OCI-LY1 (cell line): Measurements from ENCODE around the gene KSR1.

Experiments
- H2AFZ ChIP-seq: fragments of 200-600 bp; sonication (generic), shearing (Covaris generic); 2 replicates; pipeline ENCODE4 v1.6.0; 2014; ENCODE audit warnings: antibody characterized with exemption, mild to moderate bottlenecking, low read length
- H3F3A ChIP-seq: fragments of 200-600 bp; sonication (generic), shearing (Covaris generic); 2 replicates; pipeline ENCODE4 v1.6.0; 2014; ENCODE audit warnings: mild to moderate bottlenecking, antibody characterized with exemption, low read length, moderate library complexity; ENCODE audit not compliant: insufficient read depth
- H3K27ac ChIP-seq: fragments of 200-600 bp; sonication (generic); 2 replicates; pipeline ENCODE4 v1.5.1; 2014; ENCODE audit warnings: low read length, mixed run types, mild to moderate bottlenecking, low read depth; ENCODE audit not compliant: poor library complexity, severe bottlenecking
- H3K27me3 ChIP-seq: fragments of 200-600 bp; sonication (generic); 2 replicates; pipeline ENCODE4 v1.6.0; 2014; ENCODE audit warnings: antibody characterized with exemption, mild to moderate bottlenecking, low read length, moderate library complexity; ENCODE audit not compliant: insufficient read depth
- H3K36me3 ChIP-seq: fragments of 200-600 bp; sonication (generic); 2 replicates; pipeline ENCODE4 v1.6.1; 2014; ENCODE audit warnings: mild to moderate bottlenecking, antibody characterized with exemption, low read length, moderate library complexity, mixed read lengths; ENCODE audit not compliant: insufficient read depth
- H3K4me1 ChIP-seq: fragments of 200-600 bp; sonication (generic); 2 replicates; pipeline ENCODE4 v1.5.1; 2014; ENCODE audit warnings: mild to moderate bottlenecking, low read length, moderate library complexity; ENCODE audit not compliant: insufficient read depth, severe bottlenecking
- H3K4me2 ChIP-seq: fragments of 200-600 bp; sonication (generic), shearing (Covaris generic); 2 replicates; pipeline ENCODE4 v1.6.1; 2014; ENCODE audit warnings: low read length
- H3K4me3 ChIP-seq: fragments of 200-600 bp; sonication (generic); 2 replicates; pipeline ENCODE4 v1.5.1; 2014; ENCODE audit warnings: low read length, low read depth, mild to moderate bottlenecking, mixed read lengths; ENCODE audit not compliant: poor library complexity, severe bottlenecking
- H3K79me2 ChIP-seq: fragments of 200-600 bp; shearing (Covaris generic); 2 replicates; pipeline ENCODE4 v1.6.1; 2016; ENCODE audit warnings: mixed run types, low read length, mixed read lengths; ENCODE audit not compliant: insufficient read depth
- H3K9ac ChIP-seq: fragments of 200-600 bp; sonication (generic), shearing (Covaris generic); 2 replicates; pipeline ENCODE4 v1.6.1; 2014; ENCODE audit warnings: mild to moderate bottlenecking, low read length, mixed read lengths
- H3K9me2 ChIP-seq: fragments of 200-600 bp; sonication (generic), shearing (Covaris generic); 2 replicates; pipeline ENCODE4 v1.6.1; 2014; ENCODE audit warnings: low read depth, mild to moderate bottlenecking, low read length, mixed read lengths
- H3K9me3 ChIP-seq: fragments of 200-600 bp; shearing (Covaris generic); 2 replicates; pipeline ENCODE4 v1.6.1; 2014; ENCODE audit warnings: low read length, mixed read lengths
- H4K20me1 ChIP-seq: fragments of 200-600 bp; sonication (generic), shearing (Covaris generic); 2 replicates; pipeline ENCODE4 v1.6.0; 2016; ENCODE audit warnings: mild to moderate bottlenecking, low read length; ENCODE audit not compliant: insufficient read depth
- EZH2 ChIP-seq: fragments of 200-600 bp; sonication (generic), shearing (Covaris generic); IDR thresholded peaks from 2 replicates; pipeline ENCODE4 v1.8.0; 2017; ENCODE audit warnings: borderline replicate concordance, mixed run types, mild to moderate bottlenecking, antibody characterized with exemption, low read length, moderate library complexity, mixed read lengths
- TF ChIP-seq, protein P1 (sequence below): fragments of 200-600 bp; sonication (generic), shearing (Covaris generic); IDR thresholded peaks from 2 replicates; pipeline ENCODE4 v1.5.1; 2017; ENCODE audit warnings: mild to moderate bottlenecking, antibody characterized with exemption, low read length, moderate library complexity, mixed read lengths

KSR1 gene

DNA sequence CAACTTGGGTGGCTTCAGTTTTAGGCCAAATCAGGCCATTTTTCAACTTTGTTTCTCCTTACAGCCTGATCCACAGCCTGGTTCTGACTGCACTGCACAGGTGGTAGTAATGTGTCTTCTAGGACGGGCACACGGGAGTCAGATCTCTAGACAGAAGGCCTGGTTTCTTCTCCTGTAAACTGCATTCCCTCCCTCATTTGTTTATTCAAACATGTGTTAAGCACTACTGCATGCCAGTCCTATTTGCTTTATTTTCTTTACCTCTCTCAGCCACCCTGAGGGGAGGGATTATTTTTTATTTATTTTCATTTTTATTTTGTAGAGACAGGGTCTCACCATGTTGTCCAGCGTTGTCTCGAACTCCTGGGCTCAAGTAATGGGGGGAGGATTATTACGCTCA is 6.3 kb upstream of the KSR1 start:
- H3K27ac ChIP-seq: no peak overlapping the region
- H3K4me1 ChIP-seq: no peaks in the 10 kb centered on the region
- no peaks in the 10 kb centered on the region for H3K9me2 ChIP-seq
- H3F3A ChIP-seq: no peaks in the 10 kb centered on the region
- no peaks in the 10 kb centered on the region for H4K20me1 ChIP-seq
- H3K9me3 ChIP-seq: no peaks in the 10 kb centered on the region
- no peaks in the 10 kb centered on the region for H3K36me3 ChIP-seq
- TF ChIP-seq, protein P1, sequence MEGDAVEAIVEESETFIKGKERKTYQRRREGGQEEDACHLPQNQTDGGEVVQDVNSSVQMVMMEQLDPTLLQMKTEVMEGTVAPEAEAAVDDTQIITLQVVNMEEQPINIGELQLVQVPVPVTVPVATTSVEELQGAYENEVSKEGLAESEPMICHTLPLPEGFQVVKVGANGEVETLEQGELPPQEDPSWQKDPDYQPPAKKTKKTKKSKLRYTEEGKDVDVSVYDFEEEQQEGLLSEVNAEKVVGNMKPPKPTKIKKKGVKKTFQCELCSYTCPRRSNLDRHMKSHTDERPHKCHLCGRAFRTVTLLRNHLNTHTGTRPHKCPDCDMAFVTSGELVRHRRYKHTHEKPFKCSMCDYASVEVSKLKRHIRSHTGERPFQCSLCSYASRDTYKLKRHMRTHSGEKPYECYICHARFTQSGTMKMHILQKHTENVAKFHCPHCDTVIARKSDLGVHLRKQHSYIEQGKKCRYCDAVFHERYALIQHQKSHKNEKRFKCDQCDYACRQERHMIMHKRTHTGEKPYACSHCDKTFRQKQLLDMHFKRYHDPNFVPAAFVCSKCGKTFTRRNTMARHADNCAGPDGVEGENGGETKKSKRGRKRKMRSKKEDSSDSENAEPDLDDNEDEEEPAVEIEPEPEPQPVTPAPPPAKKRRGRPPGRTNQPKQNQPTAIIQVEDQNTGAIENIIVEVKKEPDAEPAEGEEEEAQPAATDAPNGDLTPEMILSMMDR: no peak
- TF ChIP-seq EZH2: no peak
- no peaks in the 10 kb centered on the region for H3K27me3 ChIP-seq
- H2AFZ ChIP-seq: no peak overlapping the region
- H3K79me2 ChIP-seq: no peaks in the 10 kb centered on the region
- H3K9ac ChIP-seq: no peak overlapping the region
- no peak overlapping the region for H3K4me3 ChIP-seq
- no peak overlapping the region for H3K4me2 ChIP-seq

DNA sequence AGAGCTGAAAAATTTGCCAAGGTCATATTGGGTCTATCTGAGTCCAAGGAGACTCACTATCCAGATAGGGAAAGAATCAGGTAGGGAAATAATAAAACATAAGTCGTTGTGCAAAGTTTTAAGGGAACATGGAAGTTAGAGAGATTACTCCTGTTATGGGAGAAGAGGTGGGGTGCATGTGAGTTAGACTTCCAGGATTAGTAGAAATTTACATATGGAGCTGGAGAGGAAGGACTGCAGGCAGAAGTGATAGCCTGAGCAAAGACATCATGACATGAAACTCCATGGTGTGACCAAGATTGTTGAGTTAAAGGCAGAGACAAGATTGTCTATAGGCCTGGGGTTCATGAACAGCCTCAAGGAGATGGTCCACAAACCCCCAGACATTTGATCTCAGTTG is 5.8 kb upstream of the KSR1 start:
- Histone ChIP-seq H3K27me3 (no peaks in the 10 kb centered on the region), H3K9me2 (no peaks in the 10 kb centered on the region), H3K36me3 (no peaks in the 10 kb centered on the region), H3K27ac (no peak overlapping the region), H3K79me2 (no peaks in the 10 kb centered on the region), H3F3A (no peaks in the 10 kb centered on the region), H2AFZ (no peak overlapping the region), H4K20me1 (no peaks in the 10 kb centered on the region), H3K9ac (no peak overlapping the region), H3K4me2 (no peak overlapping the region), H3K4me1 (no peaks in the 10 kb centered on the region), H3K9me3 (no peaks in the 10 kb centered on the region), H3K4me3 (no peak overlapping the region)
- TF ChIP-seq, protein P1: no peak
- no peak for TF ChIP-seq EZH2

DNA sequence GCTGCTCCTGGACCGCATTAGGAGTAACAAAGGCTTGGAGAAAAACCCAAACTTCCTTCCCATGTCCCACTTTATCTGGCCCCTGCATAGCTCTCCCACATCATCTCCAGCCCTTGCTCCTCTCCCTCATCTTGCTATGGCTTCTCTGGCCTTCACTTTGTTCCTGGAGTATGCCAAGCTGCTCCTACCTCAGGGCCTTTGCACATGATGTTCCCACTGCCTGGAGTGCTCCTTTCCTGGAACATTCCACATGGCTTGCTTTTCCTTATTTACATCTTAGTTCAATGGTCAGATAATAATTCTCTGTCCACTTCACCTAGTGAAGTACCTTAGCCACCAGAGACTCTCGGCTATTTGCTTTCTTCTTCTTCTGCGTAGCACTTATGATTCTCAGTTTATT is 4.3 kb upstream of the KSR1 start:
- Histone ChIP-seq H3K9me3 (no peaks in the 10 kb centered on the region), H3K27me3 (no peaks in the 10 kb centered on the region), H3K9ac (no peak overlapping the region)

DNA sequence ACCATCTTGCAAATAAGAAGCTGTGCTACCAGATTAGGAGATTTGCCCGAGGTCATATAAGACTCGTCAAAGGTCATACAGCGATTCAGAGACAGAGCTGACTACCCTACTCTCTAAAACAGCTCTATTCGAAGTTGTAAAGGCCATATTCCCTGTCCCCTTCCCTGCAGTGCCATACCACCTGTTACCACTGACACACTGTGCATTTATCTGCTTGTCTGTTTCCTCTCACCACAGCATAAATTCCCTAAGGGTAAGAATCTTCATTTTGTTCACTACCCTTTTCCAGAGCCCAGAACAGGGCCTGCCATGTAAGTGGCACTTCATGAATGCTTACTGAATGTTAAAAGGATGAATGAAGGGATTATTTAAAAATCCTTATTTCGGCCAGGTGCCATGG is 3.4 kb upstream of the KSR1 start:
- Histone ChIP-seq H2AFZ (no peak overlapping the region), H3K9me3 (no peaks in the 10 kb centered on the region), H4K20me1 (no peaks in the 10 kb centered on the region), H3K27me3 (no peaks in the 10 kb centered on the region), H3K79me2 (no peaks in the 10 kb centered on the region), H3K4me2 (no peak overlapping the region), H3K9ac (no peak overlapping the region), H3K27ac (no peak overlapping the region), H3K9me2 (no peaks in the 10 kb centered on the region), H3F3A (no peaks in the 10 kb centered on the region), H3K36me3 (no peaks in the 10 kb centered on the region), H3K4me3 (no peak overlapping the region), H3K4me1 (peaks cover 8% of the 10 kb centered on the region)
- no peak for TF ChIP-seq EZH2
- TF ChIP-seq, protein P1: no peak

More for the DNA sequence above, 4.3 kb upstream of the KSR1 start:
- H3K4me1 ChIP-seq: peaks cover 4% of the 10 kb centered on the region
- no peak for TF ChIP-seq EZH2
- H3K4me2 ChIP-seq: no peak overlapping the region
- no peaks in the 10 kb centered on the region for H3K9me2 ChIP-seq
- H3K79me2 ChIP-seq: no peaks in the 10 kb centered on the region
- no peaks in the 10 kb centered on the region for H3F3A ChIP-seq
- H2AFZ ChIP-seq: no peak overlapping the region
- H3K4me3 ChIP-seq: no peak overlapping the region
- H3K27ac ChIP-seq: no peak overlapping the region
- H3K36me3 ChIP-seq: no peaks in the 10 kb centered on the region
- no peaks in the 10 kb centered on the region for H4K20me1 ChIP-seq
